DND-41 (cell line): ENCODE measurements around the gene PPP1R36.

Experiments used
- ATAC-seq: fragments of 200-7000 bp; cut with Tn5 transposase; 3 replicates; pipeline ENCODE4 v1.9.1; 2021; ENCODE audit warnings: low read depth; ENCODE audit not compliant: insufficient read depth
- DNase-seq: peaks from one replicate; pipeline ENCODE4 v3.0.0-alpha.2; 2020
- H2AFZ ChIP-seq: 2 replicates; pipeline ENCODE4 v1.6.0; 2012; ENCODE audit warnings: low read depth, low read length
- H3K27ac ChIP-seq: 2 replicates; pipeline ENCODE4 v1.5.1; 2012; ENCODE audit warnings: low read length, inconsistent platforms
- H3K27me3 ChIP-seq: fragments of 200-600 bp; sonication (generic); 2 replicates; pipeline ENCODE4 v1.6.0; 2012; ENCODE audit warnings: low read length, mild to moderate bottlenecking, inconsistent platforms; ENCODE audit not compliant: insufficient read depth, poor library complexity
- H3K36me3 ChIP-seq: 2 replicates; pipeline ENCODE4 v1.5.1; 2012; ENCODE audit warnings: low read length, inconsistent platforms; ENCODE audit not compliant: insufficient read depth
- H3K4me1 ChIP-seq: 2 replicates; pipeline ENCODE4 v1.5.1; 2012; ENCODE audit warnings: mild to moderate bottlenecking, low read length; ENCODE audit not compliant: insufficient read depth
- H3K4me2 ChIP-seq: 2 replicates; pipeline ENCODE4 v1.6.0; 2012; ENCODE audit warnings: mild to moderate bottlenecking, moderate library complexity, low read length, inconsistent platforms; ENCODE audit not compliant: insufficient read depth
- H3K4me3 ChIP-seq, 2 experiments: fragments of 200-600 bp in 1 of 2; shearing (Covaris generic) in 1 of 2; 2 replicates each; pipeline ENCODE4 v1.5.1; 2012 to 2016; ENCODE audit warnings: inconsistent platforms in 2 of 2, low read length in 2 of 2, mild to moderate bottlenecking in 2 of 2, low read depth in 1 of 2, moderate library complexity in 1 of 2
- H3K79me2 ChIP-seq: 2 replicates; pipeline ENCODE4 v1.6.0; 2012; ENCODE audit warnings: low read length, inconsistent platforms; ENCODE audit not compliant: insufficient read depth
- H3K9ac ChIP-seq: 2 replicates; pipeline ENCODE4 v1.6.0; 2012; ENCODE audit warnings: low read depth, mild to moderate bottlenecking, inconsistent platforms, low read length, moderate library complexity
- H3K9me3 ChIP-seq: 2 replicates; pipeline ENCODE4 v1.5.1; 2012; ENCODE audit warnings: low read length, moderate library complexity, mild to moderate bottlenecking, inconsistent platforms; ENCODE audit not compliant: insufficient read depth, severe bottlenecking
- H4K20me1 ChIP-seq: 2 replicates; pipeline ENCODE4 v1.6.0; 2012; ENCODE audit warnings: low read length; ENCODE audit not compliant: insufficient read depth
- CTCF ChIP-seq: IDR thresholded peaks from 2 replicates; pipeline ENCODE4 v1.5.1; 2012; ENCODE audit warnings: borderline replicate concordance, low read length, moderate library complexity, mild to moderate bottlenecking; ENCODE audit not compliant: poor library complexity, severe bottlenecking; ENCODE audit errors: extremely low read depth
- EZH2 ChIP-seq: IDR thresholded peaks from 3 replicates; pipeline ENCODE4 v1.6.1; 2012; ENCODE audit warnings: borderline replicate concordance, low read depth, mild to moderate bottlenecking, moderate library complexity, low read length, inconsistent platforms; ENCODE audit not compliant: severe bottlenecking

Gene PPP1R36

GRCh38 chr14:64572386-64573104 is 22.8 kb downstream of the PPP1R36 start:
- TF ChIP-seq EZH2 (no peak), CTCF (no peak)
- Histone ChIP-seq H3K9me3 (no peaks in the 10 kb centered on the region), H2AFZ (no peak overlapping the region), H3K4me1 (no peaks in the 10 kb centered on the region), H3K79me2 (no peaks in the 10 kb centered on the region), H3K4me3 (no peak overlapping the region), H3K9ac (no peak overlapping the region), H3K4me2 (no peak overlapping the region), H3K27ac (no peak overlapping the region), H3K27me3 (no peaks in the 10 kb centered on the region), H4K20me1 (no peaks in the 10 kb centered on the region), H3K36me3 (no peaks in the 10 kb centered on the region)
- no peak for ATAC-seq
- no peak for DNase-seq

- TF ChIP-seq CTCF, result no peak
- TF ChIP-seq EZH2, result no peak
- no peak overlapping the region for H3K4me2 ChIP-seq
- no peaks in the 10 kb centered on the region for H4K20me1 ChIP-seq
- no peak for ATAC-seq
- no peak overlapping the region for H3K27ac ChIP-seq
- no peaks in the 10 kb centered on the region for H3K4me1 ChIP-seq
- DNase-seq, result no peak
- H3K9me3 ChIP-seq, result no peaks in the 10 kb centered on the region
- no peak overlapping the region for H2AFZ ChIP-seq
- no peaks in the 10 kb centered on the region for H3K27me3 ChIP-seq
- H3K4me3 ChIP-seq, result no peak overlapping the region
- no peaks in the 10 kb centered on the region for H3K36me3 ChIP-seq
- no peaks in the 10 kb centered on the region for H3K79me2 ChIP-seq
- H3K9ac ChIP-seq, result no peak overlapping the region
These were observed 23.3 kb downstream of the PPP1R36 start for GRCh38 chr14:64573109-64573508.

- no peak overlapping the region for H3K9ac ChIP-seq
- no peaks in the 10 kb centered on the region for H3K79me2 ChIP-seq
- H3K4me1 ChIP-seq, result no peaks in the 10 kb centered on the region
- no peak overlapping the region for H3K4me3 ChIP-seq
- no peak overlapping the region for H3K4me2 ChIP-seq
- H3K27me3 ChIP-seq, result no peaks in the 10 kb centered on the region
- H4K20me1 ChIP-seq, result no peaks in the 10 kb centered on the region
- no peak overlapping the region for H2AFZ ChIP-seq
- DNase-seq (no peak), ATAC-seq (no peak)
- no peaks in the 10 kb centered on the region for H3K9me3 ChIP-seq
- no peak for TF ChIP-seq EZH2
- no peak for TF ChIP-seq CTCF
- H3K36me3 ChIP-seq, result no peaks in the 10 kb centered on the region
- H3K27ac ChIP-seq, result no peak overlapping the region
These were observed 24.8 kb downstream of the PPP1R36 start for GRCh38 chr14:64574371-64575107.
